Measurements from ENCODE around the gene CDK17.
A peak's percentile ranks its signal among the peaks of the same experiment; 100 is the strongest.
"Not testable (repeated sequence)": the region's sequence is repeated elsewhere in the genome, so short reads cannot be mapped to it uniquely, and the experiment has no call there.

The CDK17 gene

GRCh38 chr12:96419576-96420276 lies 19.5 kb upstream of the CDK17 start:
- H3K4me3 ChIP-seq (ENCODE audit: control insufficient read depth, low read depth, low read length): no peak overlapping the region
- TF ChIP-seq, protein P1, sequence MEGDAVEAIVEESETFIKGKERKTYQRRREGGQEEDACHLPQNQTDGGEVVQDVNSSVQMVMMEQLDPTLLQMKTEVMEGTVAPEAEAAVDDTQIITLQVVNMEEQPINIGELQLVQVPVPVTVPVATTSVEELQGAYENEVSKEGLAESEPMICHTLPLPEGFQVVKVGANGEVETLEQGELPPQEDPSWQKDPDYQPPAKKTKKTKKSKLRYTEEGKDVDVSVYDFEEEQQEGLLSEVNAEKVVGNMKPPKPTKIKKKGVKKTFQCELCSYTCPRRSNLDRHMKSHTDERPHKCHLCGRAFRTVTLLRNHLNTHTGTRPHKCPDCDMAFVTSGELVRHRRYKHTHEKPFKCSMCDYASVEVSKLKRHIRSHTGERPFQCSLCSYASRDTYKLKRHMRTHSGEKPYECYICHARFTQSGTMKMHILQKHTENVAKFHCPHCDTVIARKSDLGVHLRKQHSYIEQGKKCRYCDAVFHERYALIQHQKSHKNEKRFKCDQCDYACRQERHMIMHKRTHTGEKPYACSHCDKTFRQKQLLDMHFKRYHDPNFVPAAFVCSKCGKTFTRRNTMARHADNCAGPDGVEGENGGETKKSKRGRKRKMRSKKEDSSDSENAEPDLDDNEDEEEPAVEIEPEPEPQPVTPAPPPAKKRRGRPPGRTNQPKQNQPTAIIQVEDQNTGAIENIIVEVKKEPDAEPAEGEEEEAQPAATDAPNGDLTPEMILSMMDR (conservative IDR thresholded peaks at IDR 0.05; ENCODE audit: control insufficient read depth, insufficient read depth, low read depth, low read length): no peak
- no peak for DNase-seq (ENCODE audit: low read depth)

GRCh38 chr12:96417688-96418087 lies 17.4 kb upstream of the CDK17 start:
- H3K4me3 ChIP-seq (ENCODE audit: control insufficient read depth, low read depth, low read length); DNase-seq (ENCODE audit: low read depth): not testable (repeated sequence)

- H3K4me3 ChIP-seq (ENCODE audit: control insufficient read depth, low read depth, low read length): no peak overlapping the region
- TF ChIP-seq, protein P1 (conservative IDR thresholded peaks at IDR 0.05; ENCODE audit: control insufficient read depth, insufficient read depth, low read depth, low read length): no peak
- DNase-seq (ENCODE audit: low read depth): peak; percentile 100
Measured at GRCh38 chr12:96416033-96416799, 16.0 kb upstream of the CDK17 start.

DNA sequence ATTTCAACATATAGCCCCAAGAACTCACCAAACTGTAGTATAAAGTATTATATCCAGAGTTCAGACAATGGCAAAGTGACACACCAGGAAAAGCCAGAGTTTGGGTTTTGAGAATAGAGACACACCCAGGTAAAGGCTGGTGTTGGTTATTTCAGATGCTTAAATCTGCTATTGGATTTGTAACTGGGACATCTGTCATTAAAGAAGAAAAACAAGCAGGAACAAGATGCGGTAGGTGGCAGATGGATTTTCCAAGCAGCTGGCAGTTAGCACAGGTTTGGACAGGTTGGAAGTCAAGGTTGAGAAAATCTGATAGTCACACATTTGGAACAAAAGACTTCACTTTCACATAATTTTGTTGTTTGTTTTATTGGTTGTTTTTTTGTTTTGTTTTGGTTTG lies 14.4 kb upstream of the CDK17 start:
- DNase-seq (ENCODE audit: low read depth): no peak
- no peak overlapping the region for H3K4me3 ChIP-seq (ENCODE audit: control insufficient read depth, low read depth, low read length)
- TF ChIP-seq, protein P1 (conservative IDR thresholded peaks at IDR 0.05; ENCODE audit: control insufficient read depth, insufficient read depth, low read depth, low read length): no peak

- TF ChIP-seq, protein P1 (conservative IDR thresholded peaks at IDR 0.05; ENCODE audit: control insufficient read depth, insufficient read depth, low read depth, low read length): no peak
Measured at GRCh38 chr12:96412431-96412830, 12.2 kb upstream of the CDK17 start.

GRCh38 chr12:96409731-96410130 lies 9.5 kb upstream of the CDK17 start:
- TF ChIP-seq, protein P1 (conservative IDR thresholded peaks at IDR 0.05; ENCODE audit: control insufficient read depth, insufficient read depth, low read depth, low read length): no peak
- no peak overlapping the region for H3K4me3 ChIP-seq (ENCODE audit: control insufficient read depth, low read depth, low read length)
- DNase-seq (ENCODE audit: low read depth): no peak

More at GRCh38 chr12:96412431-96412830, 12.2 kb upstream of the CDK17 start:
- DNase-seq (ENCODE audit: low read depth): no peak
- H3K4me3 ChIP-seq (ENCODE audit: control insufficient read depth, low read depth, low read length): no peak overlapping the region

DNA sequence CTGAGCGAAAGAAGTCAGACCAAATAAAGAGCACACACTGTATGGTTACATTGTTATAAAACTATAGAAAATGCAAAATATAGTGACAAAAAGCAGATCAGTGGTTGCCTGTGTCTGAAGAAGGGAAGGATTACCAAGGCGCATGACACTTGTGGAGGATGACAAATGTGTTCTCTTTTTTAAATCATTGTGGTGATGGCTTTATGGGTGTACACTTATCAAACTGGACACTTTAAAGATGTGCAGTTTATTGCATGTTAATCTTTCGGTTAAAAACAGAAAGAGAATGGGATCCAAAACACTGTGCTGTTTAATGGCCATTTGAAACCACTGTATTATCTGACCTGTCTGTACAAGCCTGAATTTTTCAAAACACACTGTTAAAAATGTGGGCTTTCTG lies 8.8 kb upstream of the CDK17 start:
- no peak for DNase-seq (ENCODE audit: low read depth)
- TF ChIP-seq, protein P1 (conservative IDR thresholded peaks at IDR 0.05; ENCODE audit: control insufficient read depth, insufficient read depth, low read depth, low read length): no peak
- no peak overlapping the region for H3K4me3 ChIP-seq (ENCODE audit: control insufficient read depth, low read depth, low read length)

DNA sequence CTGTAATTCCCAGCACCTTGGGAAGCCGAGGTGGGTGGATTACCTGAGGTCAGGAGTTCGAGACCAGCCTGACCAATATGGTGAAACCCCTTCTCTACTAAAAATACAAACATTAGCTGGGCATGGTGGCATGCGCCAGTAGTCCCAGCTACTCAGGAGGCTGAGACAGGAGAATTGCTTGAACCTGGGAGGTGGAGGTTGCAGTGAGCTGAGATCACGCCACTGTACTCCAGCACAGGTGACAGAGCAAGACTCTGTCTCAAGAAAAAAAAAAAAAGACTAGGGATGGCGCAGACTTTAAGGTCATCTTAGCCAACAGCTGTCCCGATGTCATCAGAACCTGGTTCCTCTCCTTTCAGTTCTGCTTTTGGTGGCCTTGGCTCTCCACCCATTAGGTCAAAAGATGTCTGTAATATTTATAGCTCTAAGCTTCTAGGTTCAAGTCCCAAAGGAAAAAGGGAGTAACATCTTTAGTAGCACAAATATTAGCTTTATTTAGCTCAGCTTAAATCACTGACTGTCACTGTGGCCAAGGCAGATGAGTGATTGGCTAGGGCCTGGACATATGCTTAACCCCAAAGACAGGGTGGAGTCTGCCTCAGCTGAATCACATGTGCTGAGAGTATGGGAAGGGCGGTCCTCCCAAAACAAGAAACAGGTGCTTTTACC lies 7.3 kb upstream of the CDK17 start:
- DNase-seq (ENCODE audit: low read depth): peak; percentile 45
- H3K4me3 ChIP-seq (ENCODE audit: control insufficient read depth, low read depth, low read length): not testable (repeated sequence)
